ENCODE data around the gene TTC3.
"Not testable (repeated sequence)": the region's sequence is repeated elsewhere in the genome, so short reads cannot be mapped to it uniquely, and the experiment has no call there.

The TTC3 gene

DNA sequence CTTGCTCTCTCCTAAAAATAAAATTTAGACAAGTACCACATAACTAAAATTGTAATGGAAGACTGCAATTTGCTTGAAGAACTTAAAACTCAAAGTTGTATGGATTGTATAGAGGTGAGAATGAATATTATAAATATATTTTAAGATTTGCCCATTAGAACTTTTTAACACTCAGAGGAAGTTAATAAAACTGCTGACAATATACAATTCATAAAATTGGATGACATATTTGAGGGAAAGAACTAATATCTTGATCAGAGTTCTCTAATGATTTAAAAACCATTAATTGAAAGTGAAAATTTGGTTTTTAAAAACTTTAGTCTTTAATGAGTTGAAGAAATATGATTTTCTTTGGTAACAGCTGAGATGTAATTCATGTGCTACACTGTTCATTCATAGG lies 20.9 kb downstream of the TTC3 start:
- in situ Hi-C loops (cut with MboI; ENCODE audit: low sequenced_read_pairs): no loop called here

GRCh38 chr21:37095821-37096220 lies 22.8 kb downstream of the TTC3 start:
- in situ Hi-C loops (cut with MboI; ENCODE audit: low sequenced_read_pairs): no loop called here

- in situ Hi-C loops (cut with MboI; ENCODE audit: low sequenced_read_pairs): no loop called here
Measured at GRCh38 chr21:37098751-37099150, 25.7 kb downstream of the TTC3 start.

DNA sequence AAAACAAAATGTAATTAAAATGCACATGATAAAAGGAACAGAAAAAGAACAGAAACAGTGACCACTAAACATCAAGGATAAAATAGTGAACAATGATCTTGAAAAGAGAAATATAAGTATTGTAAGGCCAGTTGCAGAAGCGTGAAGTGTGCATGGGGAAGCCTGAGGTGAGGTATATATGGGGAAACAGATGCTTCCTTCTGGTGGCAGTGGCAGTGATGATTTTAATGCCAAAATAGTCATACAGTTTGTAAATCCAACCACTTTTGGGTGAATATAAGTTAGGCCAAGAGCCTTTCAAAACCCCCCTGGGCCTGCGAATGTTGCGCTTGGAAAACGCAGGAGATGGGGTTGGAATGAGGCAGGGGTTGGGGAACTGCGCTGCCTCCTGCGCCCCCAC lies 27.3 kb downstream of the TTC3 start:
- in situ Hi-C loops (cut with MboI; ENCODE audit: low sequenced_read_pairs): no loop called here

- in situ Hi-C loops (cut with MboI; ENCODE audit: low sequenced_read_pairs): no loop called here
Measured at GRCh38 chr21:37101384-37101783, 28.3 kb downstream of the TTC3 start.

GRCh38 chr21:37102746-37103145 lies 29.7 kb downstream of the TTC3 start:
- in situ Hi-C loops (cut with MboI; ENCODE audit: low sequenced_read_pairs): not testable (repeated sequence)

DNA sequence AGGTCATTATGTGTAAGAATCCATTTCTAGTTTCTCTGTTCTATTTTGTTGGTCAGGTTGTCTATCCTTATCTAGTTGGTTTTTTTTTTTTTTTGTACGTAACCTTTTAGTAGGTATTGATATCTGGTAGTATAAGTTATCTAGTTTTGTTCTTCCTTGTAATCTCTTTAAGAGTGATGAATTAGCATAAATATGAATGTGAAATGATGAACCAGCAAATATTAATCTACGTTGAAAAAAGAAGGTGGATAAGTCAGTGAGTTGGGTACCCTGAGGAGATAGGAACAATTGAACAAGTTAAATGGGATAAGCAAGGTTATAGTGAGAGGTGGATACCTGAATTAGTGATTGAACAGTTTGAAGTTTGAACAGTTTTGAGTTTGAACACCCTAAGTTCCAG lies 33.9 kb downstream of the TTC3 start:
- in situ Hi-C loops (cut with MboI; ENCODE audit: low sequenced_read_pairs): no loop called here

- in situ Hi-C loops (cut with MboI; ENCODE audit: low sequenced_read_pairs): not testable (repeated sequence)
Measured at GRCh38 chr21:37111029-37111428, 38.0 kb downstream of the TTC3 start.

DNA sequence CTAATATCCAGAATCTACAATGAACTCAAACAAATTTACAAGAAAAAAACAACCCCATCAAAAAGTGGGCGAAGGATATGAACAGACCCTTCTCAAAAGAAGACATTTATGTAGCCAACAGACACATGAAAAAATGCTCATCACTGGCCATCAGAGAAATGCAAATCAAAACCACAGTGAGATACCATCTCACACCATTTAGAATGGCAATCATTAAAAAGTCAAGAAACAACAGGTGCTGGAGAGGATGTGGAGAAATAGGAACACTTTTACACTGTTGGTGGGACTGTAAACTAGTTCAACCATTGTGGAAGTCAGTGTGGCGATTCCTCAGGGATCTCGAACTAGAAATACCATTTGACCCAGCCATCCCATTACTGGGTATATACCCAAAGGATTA lies 41.2 kb downstream of the TTC3 start:
- in situ Hi-C loops (cut with MboI; ENCODE audit: low sequenced_read_pairs): not testable (repeated sequence)

DNA sequence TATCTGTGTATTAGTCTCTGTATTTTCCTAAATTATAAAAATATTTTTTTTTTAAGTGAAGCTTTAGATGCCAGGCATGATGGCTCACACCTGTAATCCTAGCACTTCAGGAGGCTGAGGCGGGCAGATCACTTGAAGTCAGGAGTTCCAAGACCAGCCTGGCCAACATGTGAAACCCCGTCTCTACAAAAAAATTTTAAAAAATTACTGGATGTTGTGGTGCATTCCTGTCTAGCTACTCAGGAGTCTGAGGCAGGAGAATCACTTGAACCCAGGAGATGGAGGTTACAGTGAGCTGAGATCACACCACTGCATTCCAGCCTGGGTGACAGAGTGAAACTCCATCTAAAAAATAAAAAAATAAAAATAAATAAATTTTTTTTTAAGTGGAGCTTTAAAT lies 43.4 kb downstream of the TTC3 start:
- in situ Hi-C loops (cut with MboI; ENCODE audit: low sequenced_read_pairs): not testable (repeated sequence)

DNA sequence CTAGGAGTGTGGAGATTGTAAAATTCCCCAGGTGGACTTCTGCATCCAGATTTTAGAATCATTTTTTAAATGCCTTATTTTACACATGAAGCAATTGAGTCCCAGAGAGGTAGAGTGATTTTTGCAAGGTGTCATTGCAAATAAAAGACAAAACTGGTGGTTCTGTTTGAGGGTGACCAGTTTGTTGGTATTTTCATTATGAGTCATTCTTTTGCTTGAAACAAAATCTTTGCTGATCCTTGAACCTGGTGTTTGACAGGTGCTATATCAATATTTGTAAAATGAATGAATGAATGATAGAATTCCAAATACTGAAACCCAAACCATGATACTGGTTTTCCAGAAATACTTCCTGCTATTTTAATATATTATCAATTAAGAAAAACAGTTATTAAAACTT lies 44.1 kb downstream of the TTC3 start:
- in situ Hi-C loops (cut with MboI; ENCODE audit: low sequenced_read_pairs): no loop called here

GRCh38 chr21:37118187-37118826 lies 45.3 kb downstream of the TTC3 start:
- in situ Hi-C loops (cut with MboI; ENCODE audit: low sequenced_read_pairs): no loop called here

DNA sequence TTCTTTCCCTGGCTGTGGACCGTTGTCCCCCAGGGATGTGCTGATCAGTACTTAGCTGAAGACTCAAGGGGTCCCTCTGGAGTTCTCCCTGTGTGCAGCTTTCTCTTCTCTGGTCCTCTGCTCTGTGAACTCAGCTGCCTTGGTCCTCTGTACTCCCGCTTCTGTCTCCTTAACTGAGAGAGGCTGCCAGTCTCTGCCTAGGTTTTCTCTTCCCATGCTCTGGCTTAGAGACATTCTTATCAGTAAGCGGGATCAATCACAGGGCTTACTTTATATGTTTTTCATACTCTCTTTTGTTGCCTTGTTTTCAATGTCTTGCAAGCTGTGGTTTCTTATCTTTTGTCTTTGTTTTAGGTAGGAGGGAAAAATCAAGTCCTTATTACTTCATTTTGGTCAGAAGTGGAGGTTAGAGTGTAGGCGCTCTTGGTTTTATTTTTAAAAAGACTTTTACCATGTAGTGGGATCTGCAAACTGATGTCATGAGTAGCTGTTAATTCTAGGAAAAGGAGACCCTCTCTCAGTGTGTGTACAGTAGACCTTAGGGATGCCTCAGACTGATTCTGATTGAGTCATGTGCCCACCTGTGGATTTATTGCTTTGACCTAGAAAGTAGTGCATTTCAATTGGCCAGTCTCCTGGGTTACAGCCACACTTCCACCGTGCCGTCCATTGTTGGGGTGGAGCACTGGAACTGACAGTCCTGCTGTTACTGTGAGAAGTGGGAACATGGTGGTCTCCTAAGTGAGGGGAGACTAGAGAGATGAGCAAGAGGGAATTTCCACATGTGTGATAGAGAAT lies 46.6 kb downstream of the TTC3 start:
- in situ Hi-C loops (cut with MboI; ENCODE audit: low sequenced_read_pairs): no loop called here

GRCh38 chr21:37128076-37128475 lies 55.0 kb downstream of the TTC3 start:
- in situ Hi-C loops (cut with MboI; ENCODE audit: low sequenced_read_pairs): no loop called here

DNA sequence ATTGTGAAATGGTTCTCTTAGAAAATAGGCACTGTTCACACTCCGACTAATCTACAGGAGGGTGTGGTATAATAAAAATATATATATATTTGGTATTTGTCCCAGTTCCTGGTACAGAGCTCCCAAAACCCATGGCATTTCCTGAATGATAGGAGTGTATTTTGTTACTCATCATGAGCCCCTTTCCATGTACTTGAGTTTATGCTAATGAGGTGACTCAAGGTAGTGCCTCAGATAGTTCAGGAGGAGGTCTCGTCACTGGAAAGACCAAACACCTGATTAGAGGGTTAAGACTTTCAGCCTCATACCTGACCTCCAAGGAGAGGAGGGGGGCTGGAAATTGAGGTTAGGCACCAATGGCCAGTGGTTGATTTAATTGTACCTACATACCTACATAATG lies 57.9 kb downstream of the TTC3 start:
- in situ Hi-C loops (cut with MboI; ENCODE audit: low sequenced_read_pairs): no loop called here

GRCh38 chr21:37136261-37136660 lies 63.2 kb downstream of the TTC3 start:
- in situ Hi-C loops (cut with MboI; ENCODE audit: low sequenced_read_pairs): no loop called here

DNA sequence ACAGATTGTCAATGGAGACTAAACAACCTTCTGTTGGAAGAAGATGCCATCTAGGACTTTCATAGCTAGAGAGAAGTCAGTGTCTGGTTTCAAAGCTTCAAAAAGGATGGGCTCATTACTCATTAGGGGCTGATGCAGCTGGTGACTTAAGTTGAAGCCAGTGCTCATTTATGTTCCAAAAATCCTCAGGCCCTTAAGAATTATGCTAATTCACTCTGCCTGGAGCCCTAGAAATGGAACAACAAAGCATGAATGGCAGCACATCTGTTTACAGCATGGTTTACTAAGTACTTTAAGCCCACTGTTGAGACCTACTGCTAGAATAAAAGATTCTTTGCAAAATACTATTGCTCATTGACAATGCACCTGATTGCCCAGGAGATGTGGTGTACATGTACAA lies 63.7 kb downstream of the TTC3 start:
- in situ Hi-C loops (cut with MboI; ENCODE audit: low sequenced_read_pairs): no loop called here

GRCh38 chr21:37139154-37139553 lies 66.1 kb downstream of the TTC3 start:
- in situ Hi-C loops (cut with MboI; ENCODE audit: low sequenced_read_pairs): no loop called here

DNA sequence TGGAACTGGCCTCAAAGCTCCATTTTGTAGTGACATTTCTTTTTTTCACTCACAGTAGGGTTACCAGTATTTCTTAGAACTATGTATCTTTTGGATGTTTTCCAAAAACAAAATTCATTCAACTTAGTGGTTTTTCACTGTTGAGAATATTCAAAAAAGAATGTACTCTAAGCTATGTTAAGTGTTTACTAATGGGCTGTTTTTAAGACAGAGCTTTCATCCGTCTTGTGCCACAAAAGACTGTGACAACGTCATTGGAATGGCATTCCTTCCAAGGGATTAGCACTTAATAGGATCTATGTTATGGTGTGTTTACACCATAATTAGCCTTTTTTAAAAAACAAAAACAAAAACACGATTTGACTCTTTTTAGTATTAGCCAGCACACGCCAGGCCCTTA lies 66.8 kb downstream of the TTC3 start:
- in situ Hi-C loops (cut with MboI; ENCODE audit: low sequenced_read_pairs): no loop called here

DNA sequence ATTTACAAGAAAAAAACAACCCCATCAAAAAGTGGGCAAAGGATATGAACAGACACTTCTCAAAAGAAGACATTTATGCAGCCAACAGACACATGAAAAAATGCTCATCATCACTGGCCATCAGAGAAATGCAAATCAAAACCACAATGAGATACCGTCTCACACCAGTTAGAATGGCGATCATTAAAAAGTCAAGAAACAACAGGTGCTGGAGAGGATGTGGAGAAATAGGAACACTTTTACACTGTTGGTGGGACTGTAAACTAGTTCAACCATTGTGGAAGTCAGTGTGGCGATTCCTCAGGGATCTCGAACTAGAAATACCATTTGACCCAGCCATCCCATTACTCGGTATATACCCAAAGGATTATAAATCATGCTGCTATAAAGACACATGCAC lies 70.3 kb downstream of the TTC3 start:
- in situ Hi-C loops (cut with MboI; ENCODE audit: low sequenced_read_pairs): not testable (repeated sequence)

GRCh38 chr21:37145635-37146111 lies 72.6 kb downstream of the TTC3 start:
- in situ Hi-C loops (cut with MboI; ENCODE audit: low sequenced_read_pairs): no loop called here

Data from hTERT RPE-1 (cell line).